Amniotic stem cell (primary cell): ENCODE measurements around the gene P2RY11.

Experiments
- DNase-seq: peaks from one replicate; lab custom pipeline; 2025; lab: John Stamatoyannopoulos, UW

Gene P2RY11

GRCh38 chr19:10111405-10111811 lies at the start of gene P2RY11:
Gene P2RY11, plus strand, starts transcription at chr19:10111693. Its CDS starts 29 bp downstream, at chr19:10111722.
- DNase-seq, result no peak

- no peak for DNase-seq
These were observed 49.7 kb upstream of the P2RY11 start for GRCh38 chr19:10061717-10062310.

- no peak for DNase-seq
These were observed 43.3 kb upstream of the P2RY11 start for GRCh38 chr19:10068205-10068604.

GRCh38 chr19:10069046-10069445 lies 42.4 kb upstream of the P2RY11 start:
- no peak for DNase-seq

- no peak for DNase-seq
These were observed 40.6 kb upstream of the P2RY11 start for GRCh38 chr19:10070730-10071446.

GRCh38 chr19:10074153-10074552 lies 37.3 kb upstream of the P2RY11 start:
- DNase-seq, result no peak

GRCh38 chr19:10076535-10076934 lies 35.0 kb upstream of the P2RY11 start:
- DNase-seq, result no peak

GRCh38 chr19:10078329-10078728 lies 33.2 kb upstream of the P2RY11 start:
- no peak for DNase-seq

GRCh38 chr19:10079031-10079453 lies 32.5 kb upstream of the P2RY11 start:
- no peak for DNase-seq

- DNase-seq, result no peak
These were observed 27.6 kb upstream of the P2RY11 start for GRCh38 chr19:10083911-10084310.

- no peak for DNase-seq
These were observed 26.7 kb upstream of the P2RY11 start for GRCh38 chr19:10084803-10085202.

GRCh38 chr19:10085641-10086590 lies 25.6 kb upstream of the P2RY11 start, which contains the start of gene SHFL:
Gene SHFL, plus strand, starts transcription at chr19:10086317. Its CDS starts 111 bp downstream, at chr19:10086428.
- DNase-seq, result peak; percentile 31

GRCh38 chr19:10086591-10087192 lies 24.8 kb upstream of the P2RY11 start:
- no peak for DNase-seq

GRCh38 chr19:10087296-10088061 lies 24.0 kb upstream of the P2RY11 start:
- DNase-seq, result no peak

- DNase-seq, result no peak
These were observed 22.4 kb upstream of the P2RY11 start for GRCh38 chr19:10088949-10089554.

GRCh38 chr19:10089801-10090375 lies 21.6 kb upstream of the P2RY11 start:
- DNase-seq, result no peak

GRCh38 chr19:10091370-10091687 lies 20.2 kb upstream of the P2RY11 start:
- DNase-seq, result no peak

- DNase-seq, result no peak
These were observed 19.4 kb upstream of the P2RY11 start for GRCh38 chr19:10091895-10092641.

- no peak for DNase-seq
These were observed 18.7 kb upstream of the P2RY11 start for GRCh38 chr19:10092648-10093294.
